Measurements from ENCODE around the gene DGCR6L.
"Not testable (repeated sequence)": the region's sequence is repeated elsewhere in the genome, so short reads cannot be mapped to it uniquely, and the experiment has no call there.

DNA sequence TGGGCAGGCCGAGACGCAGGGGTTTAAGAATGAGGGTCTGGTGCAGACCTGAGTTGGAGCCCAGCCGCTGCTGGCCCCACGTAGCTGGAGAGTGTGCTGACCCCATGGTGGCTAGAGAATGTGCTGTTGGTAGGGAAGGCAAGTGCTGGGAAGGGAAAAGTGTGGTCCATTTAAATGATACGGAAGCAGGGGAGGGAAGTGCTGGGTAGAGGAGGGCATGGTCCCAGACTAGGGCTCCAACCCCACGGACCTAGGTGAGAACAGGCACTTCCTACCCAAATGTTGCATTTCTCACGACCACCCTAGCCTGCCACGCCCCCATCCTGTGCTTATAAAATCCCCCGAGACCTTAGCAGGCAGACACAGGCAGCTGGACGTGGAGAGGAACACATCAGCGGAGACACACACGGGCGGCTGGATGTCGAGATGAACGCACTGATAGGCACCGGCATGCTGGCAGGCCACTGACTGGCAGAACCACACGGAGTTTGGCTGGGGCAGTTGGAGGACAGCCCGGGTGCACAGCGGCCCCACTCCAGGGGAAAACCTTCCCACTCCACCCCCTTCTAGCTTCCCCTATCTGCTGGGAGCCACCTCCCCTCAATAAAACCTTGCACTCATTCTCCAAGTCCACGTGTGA lies 33.0 kb downstream of the DGCR6L start:
- TF ChIP-seq ZNF8 (CRISPR knock-in tag; IDR thresholded peaks at IDR 0.05); ESRRG (CRISPR knock-in tag; IDR thresholded peaks at IDR 0.05); ZFP30 (CRISPR knock-in tag; IDR thresholded peaks at IDR 0.05); ISL1 (CRISPR knock-in tag; IDR thresholded peaks at IDR 0.05); PATZ1 (CRISPR knock-in tag; IDR thresholded peaks at IDR 0.05; ENCODE audit: borderline replicate concordance); ARNTL (CRISPR knock-in tag; IDR thresholded peaks at IDR 0.05; ENCODE audit: borderline replicate concordance, low read depth); SNAI2 (CRISPR knock-in tag; IDR thresholded peaks at IDR 0.05); ZNF565 (CRISPR knock-in tag; conservative IDR thresholded peaks at IDR 0.05; ENCODE audit: low read depth); TOX (CRISPR knock-in tag; IDR thresholded peaks at IDR 0.05; ENCODE audit: borderline replicate concordance): not testable (repeated sequence)
- TF ChIP-seq, protein P1, sequence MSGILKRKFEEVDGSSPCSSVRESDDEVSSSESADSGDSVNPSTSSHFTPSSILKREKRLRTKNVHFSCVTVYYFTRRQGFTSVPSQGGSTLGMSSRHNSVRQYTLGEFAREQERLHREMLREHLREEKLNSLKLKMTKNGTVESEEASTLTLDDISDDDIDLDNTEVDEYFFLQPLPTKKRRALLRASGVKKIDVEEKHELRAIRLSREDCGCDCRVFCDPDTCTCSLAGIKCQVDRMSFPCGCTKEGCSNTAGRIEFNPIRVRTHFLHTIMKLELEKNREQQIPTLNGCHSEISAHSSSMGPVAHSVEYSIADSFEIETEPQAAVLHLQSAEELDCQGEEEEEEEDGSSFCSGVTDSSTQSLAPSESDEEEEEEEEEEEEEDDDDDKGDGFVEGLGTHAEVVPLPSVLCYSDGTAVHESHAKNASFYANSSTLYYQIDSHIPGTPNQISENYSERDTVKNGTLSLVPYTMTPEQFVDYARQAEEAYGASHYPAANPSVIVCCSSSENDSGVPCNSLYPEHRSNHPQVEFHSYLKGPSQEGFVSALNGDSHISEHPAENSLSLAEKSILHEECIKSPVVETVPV (CRISPR knock-in tag; IDR thresholded peaks at IDR 0.05), result not testable (repeated sequence)

All from SK-N-SH treated with all-trans-retinoic acid at 6 μM for 48 hours (cell line).